Fibroblast of skin of right biceps (primary cell): ENCODE data around the gene TCF7.

Experiments
- DNase-seq: peaks from one replicate; pipeline ENCODE4 v3.0.0-alpha.2; 2013

The TCF7 gene

DNA sequence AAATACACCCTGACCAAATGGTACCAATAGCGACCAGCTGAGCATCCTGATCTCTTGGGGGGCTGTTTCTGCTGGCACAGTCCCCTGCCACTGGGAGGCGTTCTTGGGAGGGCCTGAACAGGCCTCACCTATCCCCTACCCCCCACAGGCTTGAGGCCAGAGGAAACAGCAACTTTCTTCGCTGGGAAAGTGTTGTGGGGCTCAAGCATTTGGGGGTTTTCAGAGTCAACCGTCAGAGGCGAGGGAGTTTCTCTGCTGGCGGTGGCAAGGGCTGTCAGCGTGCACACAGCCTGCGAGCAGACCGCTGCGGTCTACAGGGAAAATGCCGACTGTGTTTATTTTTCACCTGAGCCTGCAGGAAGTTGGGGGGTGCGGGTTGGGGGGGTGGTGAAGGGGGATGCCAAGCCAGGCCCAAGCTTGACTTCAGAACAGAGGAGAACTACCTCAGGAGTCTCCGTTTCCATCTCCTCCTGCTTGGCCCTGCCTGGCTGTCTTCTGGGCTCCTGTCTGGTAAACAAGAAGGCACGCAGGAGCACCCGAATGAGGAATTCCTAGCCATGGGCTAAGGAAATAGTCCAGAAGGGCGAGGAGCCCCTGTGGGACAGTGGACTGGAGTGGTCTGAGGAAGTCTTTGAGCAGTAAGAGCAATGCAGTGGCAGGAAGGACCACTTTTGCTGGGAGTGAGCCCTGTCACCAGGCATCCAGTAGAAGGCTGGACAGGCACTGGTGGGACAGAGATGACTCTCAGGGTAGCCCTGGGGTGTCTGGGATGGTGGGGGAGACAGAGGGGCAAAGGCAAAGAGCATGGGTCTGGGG is 18.1 kb downstream of the TCF7 start:
- DNase-seq, result no peak

DNA sequence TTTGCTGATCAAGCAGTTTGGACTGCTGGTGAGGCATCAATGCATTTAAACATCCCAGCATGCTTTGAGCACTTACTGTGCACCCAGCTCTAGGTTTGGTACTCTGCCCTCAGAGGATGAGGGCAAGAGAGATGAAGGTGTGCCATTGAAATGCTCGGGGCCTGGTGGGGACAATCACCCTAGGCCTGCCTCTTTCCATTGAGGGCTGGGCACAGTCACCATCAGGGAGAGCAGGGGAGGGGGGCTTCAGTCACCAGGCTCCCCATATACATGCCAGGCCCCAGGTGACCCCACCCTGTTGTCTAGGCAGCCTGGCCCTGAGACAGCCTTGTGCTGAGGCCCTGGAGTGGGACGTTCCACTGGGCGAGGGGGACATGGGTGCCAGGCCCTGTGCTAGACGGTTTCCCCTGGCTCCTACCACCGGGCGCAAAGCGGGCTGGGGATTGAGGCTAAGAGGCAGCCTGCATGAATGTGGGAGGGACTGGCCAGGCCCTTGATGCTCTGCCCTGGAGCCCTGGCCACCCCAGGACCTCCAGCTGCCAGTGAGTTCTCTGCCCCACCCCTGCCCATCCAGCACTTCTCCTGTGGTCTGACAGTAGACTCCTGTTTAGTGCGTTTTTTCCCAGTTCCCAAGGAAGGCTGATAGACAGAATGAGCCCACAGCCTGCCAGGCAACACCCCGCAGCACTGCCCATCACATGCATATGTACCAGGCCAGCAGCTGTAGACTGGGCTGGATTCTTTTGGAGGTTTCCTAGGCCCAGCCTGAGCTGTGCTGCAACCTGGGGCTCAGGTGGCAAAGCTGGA is 18.9 kb downstream of the TCF7 start:
- no peak for DNase-seq

DNA sequence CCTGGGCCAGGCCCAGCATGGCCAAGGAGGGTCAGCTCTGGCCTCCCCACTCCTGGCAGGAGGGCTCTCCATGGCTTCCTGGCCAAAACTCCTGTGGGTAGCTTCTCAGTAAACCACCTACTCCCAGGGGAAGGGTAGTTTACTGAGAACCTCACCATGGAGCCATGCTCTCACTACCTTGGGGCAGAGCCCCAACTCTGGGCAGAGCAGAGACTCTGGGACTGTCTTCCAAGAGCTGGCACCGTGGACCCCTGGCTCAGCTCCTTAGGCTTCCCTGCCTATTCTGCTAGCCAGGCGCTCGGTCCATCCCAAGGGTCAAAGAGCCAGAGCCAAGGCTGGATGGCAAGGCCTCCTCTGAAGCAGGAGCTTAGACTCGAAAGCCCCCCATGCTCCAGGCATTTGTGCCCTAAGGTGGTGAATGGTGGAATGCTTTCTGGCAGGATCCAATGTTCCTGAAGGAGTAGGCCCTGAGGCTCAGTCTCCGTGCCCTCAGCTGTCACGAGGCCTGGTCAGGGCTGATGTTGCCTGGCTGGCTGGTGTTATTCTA is 19.6 kb downstream of the TCF7 start:
- no peak for DNase-seq

DNA sequence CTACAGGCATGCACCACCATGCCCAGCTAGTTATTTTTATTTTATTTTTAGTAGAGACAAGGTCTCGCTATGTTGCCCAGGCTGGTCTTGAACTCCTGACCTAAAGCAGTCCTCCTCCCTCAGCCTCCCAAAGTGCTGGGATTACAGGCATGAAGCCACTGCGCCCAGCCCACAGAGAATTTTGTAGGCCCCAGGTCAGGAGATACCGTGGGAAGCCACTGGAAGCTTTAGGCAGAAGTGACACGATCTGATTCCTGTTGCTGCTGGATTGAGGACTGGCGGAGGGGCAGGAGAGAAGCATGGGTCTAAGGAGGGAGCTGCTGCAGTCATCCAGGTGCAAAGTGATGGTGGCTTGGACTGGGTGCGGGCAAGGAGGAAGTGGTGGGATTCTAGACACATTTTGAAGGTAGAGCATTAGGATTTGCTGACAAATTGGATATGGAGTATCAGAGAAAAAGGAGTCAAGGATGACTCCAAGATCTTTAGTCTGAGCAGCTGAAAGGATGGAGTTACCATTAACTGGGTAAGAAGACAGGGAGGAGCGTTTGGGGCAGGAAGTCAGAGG is 20.7 kb downstream of the TCF7 start:
- DNase-seq, result no peak

- no peak for DNase-seq
These were observed 21.7 kb downstream of the TCF7 start for GRCh38 chr5:134136221-134136631.

- no peak for DNase-seq
These were observed 22.3 kb downstream of the TCF7 start for GRCh38 chr5:134136771-134137170.

GRCh38 chr5:134138416-134139376 is 24.2 kb downstream of the TCF7 start:
- peak; percentile 53 for DNase-seq

GRCh38 chr5:134139377-134139851 is 24.9 kb downstream of the TCF7 start:
- DNase-seq, result no peak

GRCh38 chr5:134139891-134140469 is 25.5 kb downstream of the TCF7 start:
- DNase-seq, result no peak

- peak; percentile 71 for DNase-seq
These were observed 26.2 kb downstream of the TCF7 start for GRCh38 chr5:134140530-134141201.

DNA sequence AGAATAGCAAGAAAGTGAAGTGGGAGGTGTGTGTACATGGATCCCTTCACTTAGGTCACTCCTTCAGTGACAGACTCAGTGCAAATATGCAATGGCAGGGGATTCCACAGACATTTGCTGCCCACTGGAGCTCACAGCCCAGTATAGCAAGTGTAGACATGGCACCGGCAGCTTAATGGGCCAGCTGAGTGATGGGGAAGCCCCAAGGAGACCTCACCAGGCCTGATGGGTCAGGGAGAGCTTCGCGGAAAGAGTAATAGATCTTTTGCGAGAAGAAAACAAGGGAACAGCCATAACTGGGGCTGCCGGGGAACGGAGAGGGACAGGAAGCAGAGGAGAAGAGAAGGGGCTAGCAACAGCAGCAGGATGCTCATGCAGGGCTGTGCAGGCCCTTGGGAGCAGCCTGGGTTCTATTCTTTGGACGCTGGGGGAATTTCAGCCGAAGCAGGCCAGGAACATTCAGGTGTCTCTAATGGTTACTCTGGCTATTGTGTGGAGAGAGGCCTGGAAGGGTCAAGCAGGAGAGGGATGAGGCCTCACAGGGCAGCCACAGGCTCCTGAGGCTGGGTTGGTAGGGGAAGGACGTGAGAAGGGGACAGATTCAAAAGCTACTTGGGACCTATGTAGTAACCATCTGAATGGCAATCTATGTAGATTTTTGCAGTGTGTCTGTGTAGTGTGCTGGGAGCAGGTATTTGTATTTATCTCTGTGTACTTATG is 27.0 kb downstream of the TCF7 start:
- DNase-seq, result peak; percentile 9

DNA sequence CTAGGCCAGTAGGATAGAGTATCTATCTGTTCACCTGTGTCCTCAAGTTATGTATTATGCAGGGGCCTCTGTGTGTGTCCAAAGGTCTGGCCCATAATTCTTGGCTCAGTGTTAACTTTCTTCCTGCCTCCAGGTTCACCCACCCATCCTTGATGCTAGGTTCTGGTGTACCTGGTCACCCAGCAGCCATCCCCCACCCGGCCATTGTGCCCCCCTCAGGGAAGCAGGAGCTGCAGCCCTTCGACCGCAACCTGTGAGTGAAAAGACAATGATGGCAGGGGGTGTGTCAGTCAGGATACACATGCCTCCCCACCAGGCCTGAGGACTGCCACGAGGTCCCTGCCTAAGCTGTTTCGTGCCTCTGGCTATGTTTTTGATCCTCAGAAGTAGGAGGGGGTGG is 27.6 kb downstream of the TCF7 start:
- no peak for DNase-seq

DNA sequence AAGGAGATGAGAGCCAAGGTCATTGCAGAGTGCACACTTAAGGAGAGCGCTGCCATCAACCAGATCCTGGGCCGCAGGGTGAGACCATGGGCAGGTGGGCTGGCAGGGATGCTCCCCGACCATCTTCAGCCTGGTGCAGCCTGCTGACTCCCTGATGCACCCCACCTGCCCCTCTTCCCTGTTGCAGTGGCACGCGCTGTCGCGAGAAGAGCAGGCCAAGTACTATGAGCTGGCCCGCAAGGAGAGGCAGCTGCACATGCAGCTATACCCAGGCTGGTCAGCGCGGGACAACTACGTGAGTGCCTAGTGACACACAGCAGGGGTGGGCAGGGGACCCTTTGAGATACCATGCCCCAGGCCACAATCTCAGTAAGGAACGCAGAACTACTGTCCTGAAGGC is 28.3 kb downstream of the TCF7 start:
- no peak for DNase-seq

DNA sequence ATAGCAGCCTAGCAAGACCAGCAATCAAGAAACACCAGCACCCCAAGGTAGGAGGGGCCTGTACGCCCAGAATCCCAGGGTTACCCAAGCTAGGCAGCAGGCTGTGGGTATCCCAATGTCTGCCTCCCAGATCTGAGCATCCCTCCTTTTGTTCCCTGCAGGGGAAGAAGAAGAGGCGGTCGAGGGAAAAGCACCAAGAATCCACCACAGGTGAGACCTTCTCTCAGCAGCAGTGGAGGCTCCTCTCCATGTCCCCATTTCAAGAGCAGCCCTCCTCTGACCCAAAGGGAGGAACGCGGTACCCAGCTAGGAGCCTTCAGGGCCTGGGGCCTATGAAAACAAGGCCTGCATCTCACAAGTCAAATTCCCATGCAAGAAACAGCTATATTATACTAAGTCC is 28.9 kb downstream of the TCF7 start:
- DNase-seq, result no peak

GRCh38 chr5:134143944-134144941 is 29.8 kb downstream of the TCF7 start:
- DNase-seq, result no peak

DNA sequence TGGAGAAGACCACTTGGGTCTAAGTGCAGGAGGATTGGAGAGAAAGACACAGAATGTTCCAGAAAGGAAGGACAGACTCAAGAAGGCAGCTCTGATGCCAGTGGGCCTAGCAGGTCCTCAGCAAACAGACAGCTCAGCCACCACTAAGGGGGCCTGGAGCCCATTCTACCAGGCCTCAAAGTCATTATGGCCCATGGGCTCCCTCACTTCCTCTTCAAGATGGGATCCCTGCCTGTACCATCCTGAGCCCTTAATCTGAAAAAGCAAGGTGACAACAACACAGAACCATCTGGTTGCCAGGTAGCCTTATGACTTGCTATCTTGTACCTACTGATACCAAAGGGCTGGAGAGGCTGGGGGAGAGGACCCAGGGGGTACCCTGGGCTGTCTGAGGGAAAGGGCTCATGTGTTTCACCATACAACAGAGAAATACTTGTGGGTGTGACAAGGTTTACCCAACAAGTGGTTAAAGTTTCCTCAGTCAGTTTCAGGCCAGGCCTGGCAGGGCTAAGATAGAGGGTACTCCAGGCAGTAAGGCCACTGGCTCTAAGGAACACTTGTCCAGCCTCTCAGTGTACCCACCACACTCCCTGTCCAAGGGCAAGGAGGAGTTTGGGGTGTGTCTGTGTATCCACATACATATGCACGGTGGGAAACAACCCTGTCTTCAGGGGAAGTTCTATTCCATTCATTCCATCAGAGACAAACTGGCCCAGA is 30.7 kb downstream of the TCF7 start:
- DNase-seq, result no peak

DNA sequence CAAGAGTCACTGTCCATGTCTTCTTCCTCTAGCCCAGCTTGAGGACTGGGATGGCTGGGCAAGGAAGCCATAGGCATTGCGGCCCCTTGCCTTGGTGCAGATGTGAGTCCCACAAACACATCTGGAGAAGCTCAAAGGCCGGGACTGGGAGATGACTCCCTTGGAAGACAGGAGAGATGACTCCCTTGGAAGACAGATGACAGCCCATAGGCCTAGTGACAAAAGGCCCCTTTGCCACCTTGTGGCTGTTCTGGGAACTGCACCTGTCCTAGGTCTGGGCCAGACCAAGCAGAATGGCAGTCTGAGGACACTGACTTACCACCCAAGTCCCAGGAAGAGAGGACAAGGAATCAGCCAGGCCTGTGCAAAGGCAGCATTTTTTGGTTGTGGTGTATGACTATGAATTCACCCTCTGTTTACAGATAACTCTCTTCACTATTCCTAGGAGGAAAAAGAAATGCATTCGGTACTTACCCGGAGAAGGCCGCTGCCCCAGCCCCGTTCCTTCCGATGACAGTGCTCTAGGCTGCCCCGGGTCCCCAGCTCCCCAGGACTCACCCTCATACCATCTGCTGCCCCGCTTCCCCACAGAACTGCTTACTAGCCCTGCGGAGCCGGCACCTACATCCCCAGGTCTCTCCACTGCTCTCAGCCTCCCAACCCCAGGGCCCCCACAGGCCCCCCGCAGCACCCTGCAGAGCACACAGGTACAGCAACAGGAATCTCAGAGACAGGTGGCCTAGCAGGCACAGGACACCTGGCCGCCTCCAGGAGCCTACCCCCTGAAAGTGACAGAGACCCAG is 31.5 kb downstream of the TCF7 start:
- peak; percentile 63 for DNase-seq
